Fibroblast of the conjunctiva (primary cell): ENCODE data around the gene RICTOR.
"Not testable (repeated sequence)": the region's sequence is repeated elsewhere in the genome, so short reads cannot be mapped to it uniquely, and the experiment has no call there.

ENCODE experiments used
- DNase-seq: peaks from one replicate; pipeline ENCODE4 v3.0.0-alpha.2; 2010; ENCODE audit warnings: low read depth

The RICTOR gene

GRCh38 chr5:39006650-39007049 lies 67.5 kb downstream of the RICTOR start:
- no peak for DNase-seq

- no peak for DNase-seq
These were observed 68.5 kb downstream of the RICTOR start for GRCh38 chr5:39005566-39006232.

- no peak for DNase-seq
These were observed 72.5 kb downstream of the RICTOR start for GRCh38 chr5:39001683-39002082.

GRCh38 chr5:38999037-38999436 lies 75.2 kb downstream of the RICTOR start:
- DNase-seq, result no peak

GRCh38 chr5:38997591-38997990 lies 76.6 kb downstream of the RICTOR start:
- no peak for DNase-seq

- no peak for DNase-seq
These were observed 78.1 kb downstream of the RICTOR start for GRCh38 chr5:38996123-38996522.

- peak; percentile 68 for DNase-seq
These were observed 79.8 kb downstream of the RICTOR start for GRCh38 chr5:38994324-38994927.

- not testable (repeated sequence) for DNase-seq
These were observed 84.1 kb downstream of the RICTOR start for GRCh38 chr5:38989974-38990719.

- no peak for DNase-seq
These were observed 88.2 kb downstream of the RICTOR start for GRCh38 chr5:38985909-38986452.

GRCh38 chr5:38979535-38979934 lies 94.7 kb downstream of the RICTOR start:
- DNase-seq, result no peak

- DNase-seq, result no peak
These were observed 96.2 kb downstream of the RICTOR start for GRCh38 chr5:38978036-38978435.

GRCh38 chr5:38968665-38969064 lies 105.5 kb downstream of the RICTOR start:
- no peak for DNase-seq

- no peak for DNase-seq
These were observed 112.5 kb downstream of the RICTOR start for GRCh38 chr5:38961691-38962090.

GRCh38 chr5:38953426-38954012 lies 120.7 kb downstream of the RICTOR start:
- DNase-seq, result no peak

GRCh38 chr5:38948501-38948900 lies 125.7 kb downstream of the RICTOR start:
- DNase-seq, result peak; percentile 10

- DNase-seq, result no peak
These were observed 129.9 kb downstream of the RICTOR start for GRCh38 chr5:38944282-38944681.

- no peak for DNase-seq
These were observed 132.3 kb downstream of the RICTOR start for GRCh38 chr5:38941912-38942311.

- no peak for DNase-seq
These were observed 133.9 kb downstream of the RICTOR start for GRCh38 chr5:38940230-38940858.

- no peak for DNase-seq
These were observed 135.2 kb downstream of the RICTOR start for GRCh38 chr5:38938973-38939372.

- DNase-seq, result no peak
These were observed 135.8 kb downstream of the RICTOR start for GRCh38 chr5:38938424-38938823.

GRCh38 chr5:38936269-38936668 lies 137.9 kb downstream of the RICTOR start:
- DNase-seq, result no peak

- DNase-seq, result no peak
These were observed 138.8 kb downstream of the RICTOR start for GRCh38 chr5:38935437-38935836.
